HepG2 (cell line): Measurements from ENCODE around the gene ZG16. TPM values are rescaled to one million over a fixed set of nuclear protein-coding genes. Genes with fewer than 3 reads are reported as not detected.

Source experiments
- AHDC1 ChIP-seq: sonication (generic); formaldehyde crosslinking; IDR thresholded peaks from 2 replicates; pipeline ENCODE4 v1.5.1; 2020; ENCODE audit warnings: mild to moderate bottlenecking, missing genetic modification reagents, borderline replicate concordance
- GLI4 ChIP-seq: sonication (generic); formaldehyde crosslinking; IDR thresholded peaks from 2 replicates; pipeline ENCODE4 v1.5.1; 2020; ENCODE audit warnings: missing genetic modification reagents, mild to moderate bottlenecking, moderate library complexity, borderline replicate concordance
- LBX2 ChIP-seq: sonication (generic); formaldehyde crosslinking; IDR thresholded peaks from 2 replicates; pipeline ENCODE4 v1.5.0; 2020; ENCODE audit warnings: missing genetic modification reagents, mild to moderate bottlenecking, borderline replicate concordance
- MAFK ChIP-seq, 2 experiments: IDR thresholded peaks in 1 of 2; conservative IDR thresholded peaks in 1 of 2; 2 replicates each; pipeline ENCODE4 v1.6.1; 2011; ENCODE audit warnings: improper control_type of control experiment in 2 of 2, low read length in 2 of 2
- MYC ChIP-seq: sonication (generic); formaldehyde crosslinking; IDR thresholded peaks from 2 replicates; pipeline ENCODE4 v1.9.0; 2021; ENCODE audit warnings: missing genetic modification reagents, borderline replicate concordance
- NCOA5 ChIP-seq: sonication (generic); formaldehyde crosslinking; IDR thresholded peaks from 2 replicates; pipeline ENCODE4 v1.4.0; 2020; ENCODE audit warnings: missing genetic modification reagents
- RNF2 ChIP-seq: fragments of 450-650 bp; conservative IDR thresholded peaks from 2 replicates; pipeline ENCODE4 v1.6.1; 2016; ENCODE audit warnings: low read depth
- ZNF263 ChIP-seq: sonication (generic); formaldehyde crosslinking; IDR thresholded peaks from 2 replicates; pipeline ENCODE4 v1.4.0; 2020; ENCODE audit warnings: missing genetic modification reagents
- ZNF777 ChIP-seq: sonication (generic); formaldehyde crosslinking; IDR thresholded peaks from 2 replicates; pipeline ENCODE4 v1.4.0; 2020; ENCODE audit warnings: missing genetic modification reagents
- polyA plus RNA-seq, 8 experiments: library from polyadenylated mRNA; depleted of rRNA in 3 of 8; stranded (reverse) in 7 of 8; unstranded in 1 of 8; fragments of >200 nt; fragmentation: Illumina TruSeq in 4 of 8; extraction: Trizol in 4 of 8; gene quantifications; 2 replicates each; pipeline versions ENCODE4 v1.2.1 to v1.2.3, GENCODE V29; 2011 to 2016; ENCODE audit warnings: low read depth in 4 of 8, missing spikeins in 1 of 8, mixed read lengths in 1 of 8; ENCODE audit not compliant: insufficient read depth in 1 of 8
- total RNA-seq, 5 experiments: library from RNA; depleted of rRNA; stranded (reverse); fragments of >200 nt; fragmentation: Illumina TruSeq; extraction: Trizol; gene quantifications; 2 replicates each; pipeline ENCODE4 v1.2.3, GENCODE V29; 2016; ENCODE audit warnings: low read depth in 1 of 5

Gene ZG16
- total and polyA plus RNA-seq, 2 of the 13 experiments (the other 11 are each of a cell fraction or from before 2014, with no cell fraction given): 0.04 to 0.07 TPM

GRCh38 chr16:29808219-29808900, 30.3 kb downstream of the ZG16 start (continued):
- TF ChIP-seq NCOA5 (CRISPR knock-in tag) (no peak), GLI4 (CRISPR knock-in tag) (no peak), ZNF263 (no peak), MAFK (conservative IDR thresholded peaks at IDR 0.05 in 1 of 2, IDR thresholded peaks at IDR 0.05 in 1 of 2; ENCODE audit: low read length in 2 of 2) (peak; percentile 94 to 96), LBX2 (no peak), ZNF777 (CRISPR knock-in tag) (no peak), MYC (no peak), AHDC1 (CRISPR knock-in tag) (0 out of 2 replicates have a peak, but pooled peaks have one; percentile 7), RNF2 (no peak)
